K562 (cell line): ENCODE data around the gene PIK3R1. TPM values are rescaled to one million over a fixed set of nuclear protein-coding genes. Genes with fewer than 3 reads are reported as not detected.
A peak's percentile ranks its signal among the peaks of the same experiment; 100 is the strongest.

Experiments
- ARID2 ChIP-seq: fragments of 450-650 bp; IDR thresholded peaks from 2 replicates; pipeline ENCODE4 v1.6.1; 2017; ENCODE audit warnings: antibody characterized with exemption, mild to moderate bottlenecking
- BRCA1 ChIP-seq, 2 experiments: fragments of 450-650 bp in 1 of 2; sonication (generic) in 1 of 2; formaldehyde crosslinking in 1 of 2; IDR thresholded peaks; 2 replicates each; pipeline versions ENCODE4 v1.5.0 to v1.6.1; 2017 to 2020; ENCODE audit warnings: mild to moderate bottlenecking in 1 of 2, missing genetic modification reagents in 1 of 2
- CXXC5 ChIP-seq: fragments of 250-450 bp; sonication (Bioruptor Pico); IDR thresholded peaks from 2 replicates; pipeline ENCODE4 v1.8.0; 2022; ENCODE audit warnings: inconsistent platforms, mild to moderate bottlenecking, moderate library complexity
- MEF2A ChIP-seq: IDR thresholded peaks from 2 replicates; pipeline ENCODE4 v1.6.1; 2011; ENCODE audit warnings: low read depth, mild to moderate bottlenecking, low read length, moderate library complexity; ENCODE audit not compliant: control insufficient read depth
- MYNN ChIP-seq, 2 experiments: sonication (generic); formaldehyde crosslinking in 1 of 2; IDR thresholded peaks; 2 replicates each; pipeline versions ENCODE4 v1.5.0 to v1.6.1; 2016 to 2020; ENCODE audit warnings: antibody characterized with exemption in 1 of 2, missing genetic modification reagents in 1 of 2
- ZC3H11A ChIP-seq: IDR thresholded peaks from 2 replicates; pipeline ENCODE4 v1.6.1; 2012; ENCODE audit warnings: low read depth, low read length, improper control_type of control experiment
- polyA plus RNA-seq, 8 experiments: library from polyadenylated mRNA; depleted of rRNA in 4 of 8; stranded (reverse) in 5 of 8; unstranded in 3 of 8; fragments of >200 nt; fragmentation: Nextera tagmentation in 2 of 8; fragmentation: Illumina TruSeq in 1 of 8; extraction: Ambion mirVana in 2 of 8; extraction: Trizol in 1 of 8; gene quantifications; 2 replicates each; pipeline versions ENCODE4 v1.2.1 to v1.2.3, GENCODE V29; 2011 to 2014; ENCODE audit warnings: inconsistent platforms in 1 of 8, missing spikeins in 1 of 8
- total RNA-seq, 7 experiments: library from RNA; depleted of rRNA in 6 of 7; stranded (reverse); fragments of >200 nt in 6 of 7; fragmentation: Illumina TruSeq in 2 of 7; extraction: Trizol in 2 of 7; gene quantifications; 2 replicates each; pipeline versions ENCODE4 v1.2.1 to v1.2.3, GENCODE V29; 2011 to 2021; ENCODE audit warnings: low replicate concordance in 1 of 7
- TF ChIP-seq, protein P1 (sequence below): fragments of 250-450 bp; sonication (Bioruptor Pico); IDR thresholded peaks from 2 replicates; pipeline ENCODE4 v1.5.0; 2021
- TF ChIP-seq, protein P2 (sequence below): IDR thresholded peaks from 3 replicates; pipeline ENCODE4 v1.6.1; 2011; ENCODE audit warnings: borderline replicate concordance, mild to moderate bottlenecking; ENCODE audit not compliant: insufficient read length, insufficient read depth
- TF ChIP-seq, protein P3 (sequence below): fragments of 450-650 bp; IDR thresholded peaks from 2 replicates; pipeline ENCODE4 v1.7.1; 2018; ENCODE audit warnings: mild to moderate bottlenecking, low read depth; ENCODE audit not compliant: partially characterized antibody
- TF ChIP-seq, protein P4 (sequence below): fragments of 250-450 bp; sonication (Bioruptor Pico); IDR thresholded peaks from 2 replicates; pipeline ENCODE4 v1.8.0; 2022; ENCODE audit warnings: inconsistent platforms, mild to moderate bottlenecking, moderate library complexity, borderline replicate concordance
- TF ChIP-seq, protein P5 (sequence below): fragments of 250-450 bp; sonication (Bioruptor Pico); IDR thresholded peaks from 2 replicates; pipeline ENCODE4 v1.5.0; 2021; ENCODE audit warnings: mild to moderate bottlenecking, moderate library complexity
- TF ChIP-seq, protein P6 (sequence below): fragments of 250-450 bp; sonication (Bioruptor Pico); IDR thresholded peaks from 2 replicates; pipeline ENCODE4 v1.5.0; 2020; ENCODE audit warnings: mild to moderate bottlenecking, borderline replicate concordance

PIK3R1 gene
- total and polyA plus RNA-seq, 9 of the 15 experiments (the other 6 are each of a cell fraction or from before 2014, with no cell fraction given) = 1.1 to 9.7 (median 4.8) TPM

DNA sequence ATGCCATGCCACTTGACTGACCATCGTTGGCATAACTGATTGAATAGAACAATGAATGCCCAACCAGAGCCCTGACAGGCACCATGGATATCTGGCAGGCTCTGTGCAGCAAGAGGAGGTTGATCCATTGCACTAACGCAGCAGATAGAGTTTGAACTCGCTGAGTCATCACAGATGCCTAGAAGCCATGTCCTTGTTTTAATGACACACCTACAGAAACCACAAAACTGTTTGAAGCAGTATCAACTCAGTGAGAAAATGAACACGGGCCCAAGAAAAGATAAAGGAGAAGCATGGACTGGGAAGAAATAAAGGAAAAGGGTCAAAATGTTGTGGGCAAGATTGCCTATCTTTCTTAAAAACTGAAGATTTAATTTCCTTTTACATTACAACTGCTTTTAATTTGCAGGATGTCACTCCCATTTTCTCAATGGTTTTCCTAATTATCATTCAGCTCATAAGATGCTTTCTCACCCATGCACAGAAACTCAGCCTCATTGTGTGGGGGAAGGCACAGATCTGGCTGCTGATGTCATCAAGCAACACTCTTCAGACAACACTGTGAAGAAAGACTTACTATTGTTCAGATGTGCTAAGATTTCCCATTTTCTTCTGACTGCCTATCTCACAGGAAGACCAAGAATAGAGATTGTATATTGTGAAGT is 129.0 kb downstream of the PIK3R1 start (continued):
- TF ChIP-seq, protein P1, sequence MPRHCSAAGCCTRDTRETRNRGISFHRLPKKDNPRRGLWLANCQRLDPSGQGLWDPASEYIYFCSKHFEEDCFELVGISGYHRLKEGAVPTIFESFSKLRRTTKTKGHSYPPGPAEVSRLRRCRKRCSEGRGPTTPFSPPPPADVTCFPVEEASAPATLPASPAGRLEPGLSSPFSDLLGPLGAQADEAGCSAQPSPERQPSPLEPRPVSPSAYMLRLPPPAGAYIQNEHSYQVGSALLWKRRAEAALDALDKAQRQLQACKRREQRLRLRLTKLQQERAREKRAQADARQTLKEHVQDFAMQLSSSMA (CRISPR knock-in tag) = no peak
- TF ChIP-seq CXXC5 (CRISPR knock-in tag) (0 out of 2 replicates have a peak, but pooled peaks have one; percentile 22), ZC3H11A (no peak), MEF2A (no peak), MYNN (IDR thresholded peaks at IDR 0.05) (no peak), MYNN (CRISPR knock-in tag; IDR thresholded peaks at IDR 0.05) (no peak), ARID2 (no peak), BRCA1 (IDR thresholded peaks at IDR 0.05) (no peak), BRCA1 (CRISPR knock-in tag; IDR thresholded peaks at IDR 0.05) (no peak)
- TF ChIP-seq, protein P2, sequence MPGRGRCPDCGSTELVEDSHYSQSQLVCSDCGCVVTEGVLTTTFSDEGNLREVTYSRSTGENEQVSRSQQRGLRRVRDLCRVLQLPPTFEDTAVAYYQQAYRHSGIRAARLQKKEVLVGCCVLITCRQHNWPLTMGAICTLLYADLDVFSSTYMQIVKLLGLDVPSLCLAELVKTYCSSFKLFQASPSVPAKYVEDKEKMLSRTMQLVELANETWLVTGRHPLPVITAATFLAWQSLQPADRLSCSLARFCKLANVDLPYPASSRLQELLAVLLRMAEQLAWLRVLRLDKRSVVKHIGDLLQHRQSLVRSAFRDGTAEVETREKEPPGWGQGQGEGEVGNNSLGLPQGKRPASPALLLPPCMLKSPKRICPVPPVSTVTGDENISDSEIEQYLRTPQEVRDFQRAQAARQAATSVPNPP = no peak
- TF ChIP-seq, protein P3, sequence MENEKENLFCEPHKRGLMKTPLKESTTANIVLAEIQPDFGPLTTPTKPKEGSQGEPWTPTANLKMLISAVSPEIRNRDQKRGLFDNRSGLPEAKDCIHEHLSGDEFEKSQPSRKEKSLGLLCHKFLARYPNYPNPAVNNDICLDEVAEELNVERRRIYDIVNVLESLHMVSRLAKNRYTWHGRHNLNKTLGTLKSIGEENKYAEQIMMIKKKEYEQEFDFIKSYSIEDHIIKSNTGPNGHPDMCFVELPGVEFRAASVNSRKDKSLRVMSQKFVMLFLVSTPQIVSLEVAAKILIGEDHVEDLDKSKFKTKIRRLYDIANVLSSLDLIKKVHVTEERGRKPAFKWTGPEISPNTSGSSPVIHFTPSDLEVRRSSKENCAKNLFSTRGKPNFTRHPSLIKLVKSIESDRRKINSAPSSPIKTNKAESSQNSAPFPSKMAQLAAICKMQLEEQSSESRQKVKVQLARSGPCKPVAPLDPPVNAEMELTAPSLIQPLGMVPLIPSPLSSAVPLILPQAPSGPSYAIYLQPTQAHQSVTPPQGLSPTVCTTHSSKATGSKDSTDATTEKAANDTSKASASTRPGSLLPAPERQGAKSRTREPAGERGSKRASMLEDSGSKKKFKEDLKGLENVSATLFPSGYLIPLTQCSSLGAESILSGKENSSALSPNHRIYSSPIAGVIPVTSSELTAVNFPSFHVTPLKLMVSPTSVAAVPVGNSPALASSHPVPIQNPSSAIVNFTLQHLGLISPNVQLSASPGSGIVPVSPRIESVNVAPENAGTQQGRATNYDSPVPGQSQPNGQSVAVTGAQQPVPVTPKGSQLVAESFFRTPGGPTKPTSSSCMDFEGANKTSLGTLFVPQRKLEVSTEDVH = no peak
- TF ChIP-seq, protein P4, sequence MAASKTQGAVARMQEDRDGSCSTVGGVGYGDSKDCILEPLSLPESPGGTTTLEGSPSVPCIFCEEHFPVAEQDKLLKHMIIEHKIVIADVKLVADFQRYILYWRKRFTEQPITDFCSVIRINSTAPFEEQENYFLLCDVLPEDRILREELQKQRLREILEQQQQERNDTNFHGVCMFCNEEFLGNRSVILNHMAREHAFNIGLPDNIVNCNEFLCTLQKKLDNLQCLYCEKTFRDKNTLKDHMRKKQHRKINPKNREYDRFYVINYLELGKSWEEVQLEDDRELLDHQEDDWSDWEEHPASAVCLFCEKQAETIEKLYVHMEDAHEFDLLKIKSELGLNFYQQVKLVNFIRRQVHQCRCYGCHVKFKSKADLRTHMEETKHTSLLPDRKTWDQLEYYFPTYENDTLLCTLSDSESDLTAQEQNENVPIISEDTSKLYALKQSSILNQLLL (CRISPR knock-in tag) = no peak
- TF ChIP-seq, protein P5, sequence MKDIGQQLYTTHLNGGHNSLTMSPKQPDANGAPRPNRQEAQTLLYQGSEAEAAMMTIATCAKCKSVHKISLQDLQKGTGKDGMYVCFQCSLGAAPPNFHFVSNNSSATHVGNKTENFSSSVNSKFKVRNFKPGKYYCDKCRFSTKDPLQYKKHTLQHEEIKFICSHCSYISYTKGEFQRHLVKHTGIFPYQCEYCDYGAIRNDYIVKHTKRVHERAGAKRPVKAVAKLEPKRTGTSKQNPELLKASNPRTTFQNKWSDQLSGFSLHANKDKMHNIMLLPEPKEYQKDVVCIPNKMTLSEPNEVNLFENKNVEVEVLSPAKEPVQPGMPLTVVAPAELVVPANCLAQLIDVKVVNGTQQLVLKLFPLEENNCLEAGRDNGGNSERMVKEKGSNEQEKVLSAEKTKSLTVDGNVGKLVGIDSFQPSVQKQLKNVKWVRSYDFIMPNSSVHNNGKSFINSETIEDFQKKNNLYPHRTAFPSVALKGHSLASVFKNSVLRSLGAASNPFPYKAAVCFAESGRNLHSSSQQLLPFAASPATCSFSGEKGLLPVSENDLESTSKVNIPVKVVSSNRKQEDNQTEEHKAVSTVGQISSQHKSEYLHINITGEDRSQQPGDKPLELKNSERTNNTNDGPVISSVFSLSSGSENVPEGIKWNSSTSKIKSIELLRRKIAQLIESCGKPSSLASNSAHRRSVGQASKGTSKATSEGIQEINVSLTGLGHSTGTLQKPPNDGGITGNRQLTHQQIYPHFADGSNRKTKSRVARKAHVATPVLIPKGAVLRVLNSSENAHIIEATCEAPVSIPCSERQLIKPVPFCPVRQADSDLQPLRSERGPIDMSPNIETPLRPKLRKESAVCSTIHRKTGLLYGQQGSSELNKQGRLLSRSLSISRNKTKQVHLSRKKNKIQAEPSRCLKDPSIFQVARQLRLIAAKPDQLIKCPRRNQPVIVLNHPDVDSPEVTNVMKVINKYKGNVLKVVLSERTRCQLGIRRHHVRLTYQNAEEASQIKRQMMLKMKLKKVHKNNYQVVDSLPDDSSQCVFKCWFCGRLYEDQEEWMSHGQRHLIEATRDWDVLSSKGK (CRISPR knock-in tag) = no peak
- TF ChIP-seq, protein P6, sequence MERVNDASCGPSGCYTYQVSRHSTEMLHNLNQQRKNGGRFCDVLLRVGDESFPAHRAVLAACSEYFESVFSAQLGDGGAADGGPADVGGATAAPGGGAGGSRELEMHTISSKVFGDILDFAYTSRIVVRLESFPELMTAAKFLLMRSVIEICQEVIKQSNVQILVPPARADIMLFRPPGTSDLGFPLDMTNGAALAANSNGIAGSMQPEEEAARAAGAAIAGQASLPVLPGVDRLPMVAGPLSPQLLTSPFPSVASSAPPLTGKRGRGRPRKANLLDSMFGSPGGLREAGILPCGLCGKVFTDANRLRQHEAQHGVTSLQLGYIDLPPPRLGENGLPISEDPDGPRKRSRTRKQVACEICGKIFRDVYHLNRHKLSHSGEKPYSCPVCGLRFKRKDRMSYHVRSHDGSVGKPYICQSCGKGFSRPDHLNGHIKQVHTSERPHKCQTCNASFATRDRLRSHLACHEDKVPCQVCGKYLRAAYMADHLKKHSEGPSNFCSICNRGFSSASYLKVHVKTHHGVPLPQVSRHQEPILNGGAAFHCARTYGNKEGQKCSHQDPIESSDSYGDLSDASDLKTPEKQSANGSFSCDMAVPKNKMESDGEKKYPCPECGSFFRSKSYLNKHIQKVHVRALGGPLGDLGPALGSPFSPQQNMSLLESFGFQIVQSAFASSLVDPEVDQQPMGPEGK (CRISPR knock-in tag) = no peak
